Non-pigmented ciliary epithelial cell (primary cell): Measurements from ENCODE around the gene GMPR.
"Not testable (repeated sequence)": the region's sequence is repeated elsewhere in the genome, so short reads cannot be mapped to it uniquely, and the experiment has no call there.

ENCODE experiments used
- DNase-seq: peaks from one replicate; pipeline ENCODE4 v3.0.0-alpha.2; 2010; ENCODE audit warnings: low read depth

Gene GMPR

DNA sequence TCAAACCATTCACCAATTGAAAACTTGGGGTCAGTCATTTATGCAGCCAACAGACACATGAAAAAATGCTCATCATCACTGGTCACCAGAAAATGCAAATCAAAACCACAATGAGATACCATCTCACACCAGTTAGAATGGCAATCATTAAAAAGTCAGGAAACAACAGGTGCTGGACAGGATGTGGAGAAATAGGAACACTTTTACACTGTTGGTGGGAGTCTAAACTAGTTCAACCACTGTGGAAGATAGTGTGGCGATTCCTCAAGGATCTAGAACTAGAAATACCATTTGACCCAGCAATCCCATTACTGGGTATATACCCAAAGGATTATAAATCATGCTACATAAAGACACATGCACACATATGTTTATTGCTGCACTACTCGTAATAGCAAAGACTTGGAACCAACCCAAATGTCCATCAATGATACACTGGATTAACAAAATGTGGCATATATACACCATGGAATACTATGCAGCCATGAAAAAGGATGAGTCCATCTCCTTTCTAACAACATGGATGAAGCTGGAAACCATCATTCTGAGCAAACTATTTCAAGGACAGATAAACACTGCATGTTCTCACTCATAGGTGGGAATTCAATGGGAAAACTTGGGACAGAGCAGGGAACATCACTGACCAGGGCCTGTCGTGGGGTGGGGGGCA, 13.2 kb upstream of the GMPR start:
- not testable (repeated sequence) for DNase-seq

DNA sequence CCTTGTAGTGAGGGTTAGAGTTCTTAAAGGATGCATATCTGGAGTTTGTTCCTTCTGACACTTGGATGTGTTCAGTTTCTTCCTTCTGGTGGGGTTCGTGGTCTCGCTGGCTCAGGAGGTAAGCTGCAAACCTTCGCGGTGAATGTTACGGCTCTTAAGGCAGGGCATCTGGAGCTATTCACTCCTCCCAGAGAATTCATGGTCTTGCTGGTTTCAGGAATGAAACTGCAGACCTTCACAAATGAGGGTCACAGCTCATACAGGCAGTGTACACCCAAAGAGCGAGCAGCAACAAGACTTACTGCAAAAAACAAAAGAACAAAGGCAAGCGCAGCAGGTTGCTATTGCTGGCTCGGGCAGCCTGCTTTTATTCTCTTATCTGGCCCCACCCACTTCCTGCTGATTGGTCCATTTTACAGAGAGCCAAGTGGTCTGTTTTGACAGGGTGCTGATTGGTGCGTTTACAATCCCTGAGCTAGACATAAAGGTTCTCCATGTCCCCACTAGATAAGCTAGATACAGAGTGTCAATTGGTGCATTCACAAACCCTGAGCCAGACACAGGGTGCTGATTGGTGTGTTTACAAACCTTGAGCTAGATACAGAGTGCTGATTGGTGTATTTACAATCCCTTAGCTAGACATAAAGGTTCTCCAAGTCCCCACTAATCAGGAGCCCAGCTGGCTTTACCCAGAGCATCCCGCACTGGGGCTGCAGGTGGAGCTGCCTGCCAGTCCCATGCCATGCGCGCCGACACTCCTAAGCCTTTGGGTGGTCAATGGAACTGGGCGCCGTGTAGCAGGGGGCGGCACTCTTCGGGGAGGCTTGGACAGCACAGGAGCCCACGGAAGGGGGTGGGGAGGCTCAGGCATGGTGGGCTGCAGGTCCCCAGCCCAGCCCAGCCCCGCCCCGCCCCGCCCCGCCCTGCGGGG, 12.0 kb upstream of the GMPR start:
- DNase-seq = not testable (repeated sequence)

DNA sequence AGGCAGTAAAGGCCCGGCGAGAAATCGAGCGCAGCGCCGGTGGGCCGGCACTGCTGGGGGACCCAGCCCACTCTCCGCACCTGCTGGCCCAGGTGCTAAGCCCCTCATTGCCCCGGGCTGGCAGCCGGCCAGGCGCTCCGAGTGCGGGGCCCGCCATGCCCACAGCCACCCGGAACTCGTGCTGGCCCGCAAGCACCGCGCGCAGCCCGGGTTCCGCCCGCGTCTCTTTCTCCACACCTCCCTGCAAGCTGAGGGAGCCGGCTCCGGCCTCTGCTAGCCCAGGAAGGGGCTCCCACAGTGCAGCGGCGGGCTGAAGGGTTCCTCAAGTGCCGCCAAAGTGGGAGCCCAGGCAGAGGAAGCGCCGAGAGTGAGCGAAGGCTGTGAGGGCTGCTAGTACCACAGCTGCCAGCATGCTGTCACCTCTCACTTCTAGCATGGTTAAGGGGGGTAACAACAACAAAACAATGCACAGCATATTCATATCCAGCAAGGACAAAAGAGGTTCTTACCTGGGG, 11.3 kb upstream of the GMPR start:
- DNase-seq = no peak

DNA sequence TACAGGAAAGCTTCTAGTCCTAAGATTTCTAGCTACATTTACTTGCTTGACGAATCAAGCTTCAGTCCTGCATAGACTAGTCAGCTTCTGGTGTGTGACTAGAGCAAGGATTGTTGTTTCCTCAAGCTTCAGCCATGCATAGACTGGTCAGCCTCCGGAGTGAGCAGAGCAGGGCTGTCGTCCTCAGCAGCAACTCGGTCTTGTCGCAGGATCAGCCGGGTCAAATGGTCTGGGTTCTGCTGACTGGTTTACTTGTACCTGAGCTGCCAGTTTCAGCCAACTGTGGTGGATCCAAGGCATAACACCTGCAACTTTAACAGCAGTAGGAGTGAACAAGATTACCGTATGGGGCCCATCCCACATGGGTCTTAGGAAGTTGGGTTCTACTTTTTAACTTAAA, 10.8 kb upstream of the GMPR start:
- no peak for DNase-seq

DNA sequence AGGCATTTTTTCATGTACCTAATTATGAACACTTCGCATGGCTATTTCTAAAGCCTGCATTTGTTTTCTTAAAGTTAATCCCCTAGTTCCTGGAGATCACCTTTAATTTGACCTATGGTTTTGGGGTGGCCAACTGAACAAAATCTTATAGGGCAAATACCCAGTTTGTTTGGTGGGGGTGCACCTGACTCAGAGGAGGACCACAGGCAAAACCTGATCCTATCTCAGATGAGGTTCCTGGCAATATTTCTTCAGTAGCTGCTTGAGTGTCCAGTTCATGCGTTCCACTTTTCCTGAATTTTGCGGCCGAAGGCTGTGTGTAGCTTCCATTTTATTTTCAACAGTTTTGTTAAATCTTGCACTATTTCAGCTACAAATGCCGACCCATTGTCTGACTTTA, 10.3 kb upstream of the GMPR start:
- no peak for DNase-seq

DNA sequence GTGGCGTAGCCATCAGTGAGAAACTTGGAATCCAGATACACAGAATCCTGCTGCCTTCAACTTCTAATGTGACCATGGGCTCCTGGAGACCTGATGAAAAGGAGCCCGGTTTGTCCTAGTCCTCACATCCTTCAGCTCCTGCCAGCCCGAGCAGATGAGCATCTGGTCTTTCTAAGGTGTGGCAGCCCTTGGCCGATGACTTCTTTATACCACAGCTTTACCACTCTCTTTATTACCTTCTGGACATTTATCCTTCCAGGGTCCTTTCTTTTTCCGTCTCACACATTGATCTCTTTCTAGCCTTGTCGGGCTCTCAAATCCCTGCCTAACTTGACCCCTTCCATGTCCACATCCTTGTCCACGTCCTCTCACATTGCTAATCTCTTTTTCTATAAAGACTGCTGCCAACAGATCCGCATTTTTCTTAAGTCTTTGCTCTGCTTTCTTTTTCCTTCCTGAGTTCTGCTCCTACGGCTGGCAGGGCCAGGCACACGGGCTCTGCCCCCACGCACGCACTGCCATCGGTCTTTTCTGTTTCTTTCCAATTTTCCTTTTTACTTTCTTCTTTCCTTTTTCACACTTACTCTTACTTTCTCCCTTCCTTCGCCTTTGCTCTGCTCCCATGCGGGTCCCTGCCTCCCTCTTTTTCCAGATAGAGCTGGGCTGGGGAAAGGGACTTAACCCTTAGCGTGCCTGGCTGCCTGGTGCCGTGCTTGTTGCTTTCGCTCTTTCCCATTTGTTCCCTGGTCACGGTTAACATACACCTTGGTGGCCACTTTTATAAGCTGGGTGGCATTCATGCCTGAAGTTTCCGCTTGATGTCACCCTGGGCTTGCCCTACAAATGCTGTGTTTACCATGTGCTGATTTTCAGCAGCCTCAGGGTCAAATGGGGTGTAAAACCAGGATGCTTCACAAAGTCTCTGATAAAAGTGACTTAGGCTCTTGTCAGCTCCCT, 9.4 kb upstream of the GMPR start:
- no peak for DNase-seq

DNA sequence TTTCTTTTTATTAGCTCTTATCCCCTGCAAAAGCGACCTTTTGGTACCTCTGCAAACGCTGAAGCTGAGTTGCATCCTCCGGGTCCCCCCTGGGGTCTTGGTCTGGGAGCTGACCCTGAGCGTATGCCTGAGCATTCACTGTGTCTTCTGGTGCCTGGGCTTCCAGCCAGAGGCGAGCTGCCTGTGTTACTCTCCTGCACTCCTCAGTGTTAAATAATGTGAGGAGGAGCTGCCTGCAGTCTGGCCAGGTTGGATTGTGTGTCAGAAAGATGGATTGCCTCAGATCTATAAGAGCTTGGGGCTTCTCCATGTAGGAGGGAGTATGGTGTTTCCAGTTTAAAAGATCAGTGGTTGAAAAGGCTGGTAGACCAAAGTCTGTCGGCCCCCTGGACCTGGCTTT, 8.7 kb upstream of the GMPR start:
- DNase-seq = no peak

DNA sequence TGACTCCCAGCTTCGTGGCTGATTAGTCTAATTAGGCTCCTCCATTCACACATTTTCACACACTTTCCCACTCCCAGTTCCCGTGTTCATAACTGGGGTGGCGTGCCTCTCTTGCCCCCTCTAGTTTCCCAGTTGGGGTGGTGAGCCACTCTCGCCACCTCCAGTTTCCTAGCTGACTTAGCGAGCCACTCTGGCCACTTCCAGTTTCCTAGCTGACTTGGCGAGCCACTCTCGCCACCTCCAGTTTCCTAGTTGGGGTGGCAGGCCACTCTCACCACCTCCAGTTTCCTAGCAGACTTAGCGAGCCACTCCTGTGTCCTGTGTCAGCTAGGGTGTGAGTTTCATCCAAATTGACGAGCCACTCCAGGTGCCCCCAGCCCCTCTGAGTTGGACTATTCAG, 7.4 kb upstream of the GMPR start:
- no peak for DNase-seq

DNA sequence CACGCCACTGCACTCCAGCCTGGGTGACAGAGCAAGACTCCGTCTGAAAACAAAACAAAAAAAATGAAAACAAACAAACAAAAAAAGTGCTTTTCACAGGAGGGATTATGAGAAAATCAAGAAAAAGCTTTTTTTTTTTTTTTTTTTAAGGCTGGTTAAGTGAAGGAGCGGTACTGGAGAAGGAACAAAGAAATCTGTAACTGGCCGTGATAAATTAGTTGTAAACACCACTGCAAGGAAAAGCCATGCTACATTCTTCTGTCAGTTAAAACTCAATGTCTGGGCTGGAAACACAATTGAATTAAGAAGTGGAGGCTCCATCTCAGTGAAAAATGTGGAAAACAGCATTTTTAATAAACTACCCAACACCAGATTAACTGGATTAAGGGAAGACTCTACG, 6.3 kb upstream of the GMPR start:
- no peak for DNase-seq

DNA sequence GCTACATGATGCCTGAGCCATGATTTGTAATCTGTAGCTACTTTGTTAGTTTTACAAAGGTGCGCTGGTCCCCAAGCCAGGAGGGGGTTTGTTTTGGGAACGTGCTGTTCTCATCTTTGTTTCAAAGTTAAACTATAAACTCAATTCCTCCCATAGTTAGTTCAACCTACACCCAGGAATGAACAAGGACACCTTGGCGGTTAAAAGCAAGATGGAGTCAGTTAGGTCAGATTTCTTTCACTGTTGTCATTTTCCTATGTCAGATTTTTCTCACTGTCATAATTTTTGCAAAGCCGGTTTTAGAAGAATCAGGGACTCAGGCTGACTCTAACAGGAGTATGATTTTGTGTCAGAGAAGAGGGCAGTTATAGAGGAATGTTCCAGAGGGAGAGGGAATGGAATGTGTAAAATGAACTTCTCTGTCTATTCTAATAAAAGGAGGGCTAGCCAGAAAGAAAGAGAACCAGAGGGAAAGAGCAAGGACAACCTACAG, 2.3 kb upstream of the GMPR start:
- no peak for DNase-seq

DNA sequence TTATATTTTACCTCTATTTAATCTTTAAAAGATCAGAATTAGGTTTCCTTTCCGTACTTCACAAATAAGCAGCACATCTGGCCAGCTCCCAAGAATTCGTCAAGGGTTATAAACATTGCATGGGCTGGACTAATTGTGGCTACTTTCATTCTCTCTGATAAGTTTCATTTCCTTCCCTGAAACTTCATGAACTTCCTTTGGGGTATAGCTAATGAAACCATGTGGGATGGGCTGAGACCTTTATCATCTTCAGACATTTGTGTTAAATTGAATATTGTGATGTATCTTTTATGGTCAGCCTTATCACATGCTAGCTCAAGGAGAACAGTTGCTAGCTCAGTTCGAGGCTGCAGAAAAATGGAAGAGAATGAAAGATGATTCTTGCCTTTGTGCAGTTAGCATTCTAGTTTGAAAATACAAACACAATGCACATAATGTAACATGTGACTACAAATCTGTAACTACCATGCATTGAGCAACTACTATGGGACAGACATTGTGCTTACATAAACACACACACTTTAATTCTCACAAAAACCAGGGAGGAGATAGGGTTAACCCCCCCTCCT, 1.7 kb upstream of the GMPR start:
- DNase-seq = no peak

DNA sequence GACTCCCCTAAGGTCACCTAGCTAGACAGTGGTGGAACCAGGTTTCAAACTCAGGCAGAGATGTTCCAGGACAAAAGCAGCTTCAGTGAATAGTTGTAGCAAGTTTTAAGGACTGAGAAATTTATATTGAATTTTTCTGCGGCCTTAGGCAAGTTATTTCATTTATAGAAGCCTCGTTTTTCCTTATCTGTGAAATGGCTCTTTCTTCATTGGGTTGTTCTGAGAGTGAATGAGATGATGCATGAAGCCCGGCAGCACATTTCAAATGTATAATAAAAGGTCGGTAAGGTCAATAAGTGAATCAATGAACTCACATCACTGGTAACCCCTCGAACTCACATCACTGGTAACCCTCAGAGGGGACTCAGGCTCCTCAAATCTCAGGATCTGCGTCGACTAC, 1.1 kb upstream of the GMPR start:
- DNase-seq = no peak

DNA sequence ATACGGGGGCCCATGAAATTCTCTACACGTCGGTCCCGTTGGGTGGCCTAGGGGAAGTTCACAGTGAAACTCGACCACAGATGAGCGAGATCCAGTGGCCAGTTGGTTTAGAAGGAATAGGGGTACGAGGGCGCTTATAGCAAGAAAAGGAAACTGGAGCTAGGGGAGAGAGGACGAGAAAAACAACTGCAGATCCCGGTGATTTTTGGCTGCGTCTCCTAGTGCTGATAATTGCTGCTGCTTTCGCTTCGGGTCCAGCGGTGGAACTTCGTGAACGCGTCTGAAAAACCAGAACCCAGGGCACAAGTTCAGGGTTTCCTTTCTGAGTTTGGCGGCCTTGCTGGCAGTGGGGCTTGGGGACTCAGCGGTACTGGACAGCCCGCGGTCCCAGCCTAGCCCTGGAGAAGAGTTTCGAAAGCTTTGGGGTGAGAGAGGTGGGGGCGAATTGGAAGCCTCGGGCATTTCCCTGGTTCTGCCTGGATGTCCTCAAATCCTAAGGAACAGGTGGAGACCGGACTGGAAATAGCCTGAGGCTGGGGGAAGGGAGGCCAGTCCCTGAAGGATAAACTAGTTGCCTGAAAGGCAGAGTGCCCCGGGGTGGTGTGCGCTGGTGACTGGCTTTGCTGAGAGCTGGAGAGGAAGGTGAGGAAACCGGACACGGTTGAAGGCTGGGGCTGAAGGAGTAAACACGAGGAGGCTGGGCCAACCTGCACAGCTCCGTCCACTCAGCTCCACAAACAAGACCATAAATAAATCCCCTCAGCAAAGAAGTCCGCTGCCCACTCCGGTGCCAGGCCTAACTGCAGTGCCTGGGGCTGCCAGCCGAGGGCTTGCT, 793 bp downstream of the GMPR start:
- no peak for DNase-seq

DNA sequence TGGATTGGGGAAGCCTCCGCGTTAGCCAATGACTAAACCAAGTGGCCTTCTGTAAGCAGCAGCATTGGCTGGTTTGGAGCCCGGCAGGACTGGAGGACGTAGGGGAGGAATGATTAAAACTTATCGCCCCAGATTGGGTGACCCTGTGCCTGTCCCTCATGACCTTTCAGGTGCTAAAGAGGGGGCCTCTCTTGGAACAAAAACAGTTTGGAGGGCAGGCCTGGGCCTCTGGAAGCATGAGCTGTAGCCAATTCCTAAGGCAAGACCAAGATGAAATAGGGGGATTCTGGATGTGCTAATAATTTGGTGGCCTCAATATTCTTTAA, 1.4 kb downstream of the GMPR start:
- no peak for DNase-seq

DNA sequence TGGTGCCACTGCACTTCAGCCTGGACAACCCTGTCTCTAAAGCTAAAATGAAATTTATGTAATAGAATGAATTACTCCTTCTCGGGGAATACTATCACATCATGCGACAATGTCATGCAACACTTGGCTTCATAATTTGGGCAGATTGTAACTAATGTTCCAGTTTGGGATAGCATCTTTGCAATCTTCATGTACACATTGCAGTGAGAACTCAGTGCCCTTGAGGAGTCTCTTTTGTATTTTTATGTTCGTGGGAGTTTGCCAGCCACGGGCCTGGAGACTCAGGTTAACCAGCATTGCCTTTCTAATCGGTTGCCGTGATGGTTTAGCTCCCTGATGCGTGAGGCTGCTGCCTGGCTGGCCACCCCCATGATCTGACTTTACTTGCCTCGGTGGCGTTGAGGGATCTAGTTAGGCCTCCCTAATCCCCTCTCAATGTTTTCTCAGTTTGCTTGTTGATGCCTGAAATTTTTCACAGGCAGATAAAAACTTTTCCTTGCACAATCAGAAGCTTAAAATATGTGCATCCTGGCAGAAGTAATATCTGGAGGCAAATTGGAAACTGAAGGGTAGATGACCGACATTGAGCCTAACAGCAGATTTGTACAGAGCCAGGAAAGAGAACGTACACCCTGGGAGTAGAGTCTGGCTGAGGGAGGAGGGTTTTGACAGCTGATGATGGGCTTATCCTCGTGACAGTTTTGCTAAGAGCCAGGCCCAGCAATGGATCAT, 2.4 kb downstream of the GMPR start:
- DNase-seq = no peak

DNA sequence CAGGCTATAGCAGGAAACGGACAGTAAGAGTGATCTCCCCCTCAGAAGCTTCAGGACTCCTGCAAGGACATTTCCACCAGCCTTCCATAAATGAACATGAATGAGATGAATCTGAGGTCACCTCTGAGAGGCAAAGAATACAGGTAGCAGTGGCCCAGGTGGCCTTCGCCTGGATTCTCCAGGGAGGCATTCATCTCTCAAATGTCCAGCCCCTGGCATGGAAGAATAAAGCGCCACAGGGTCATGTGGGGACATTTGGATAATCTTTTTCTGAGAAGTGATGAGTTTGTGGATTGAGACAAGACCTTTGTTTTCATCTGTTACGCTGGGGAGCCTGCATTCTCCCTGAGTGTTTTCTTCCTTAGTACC, 2.9 kb downstream of the GMPR start:
- DNase-seq = no peak

DNA sequence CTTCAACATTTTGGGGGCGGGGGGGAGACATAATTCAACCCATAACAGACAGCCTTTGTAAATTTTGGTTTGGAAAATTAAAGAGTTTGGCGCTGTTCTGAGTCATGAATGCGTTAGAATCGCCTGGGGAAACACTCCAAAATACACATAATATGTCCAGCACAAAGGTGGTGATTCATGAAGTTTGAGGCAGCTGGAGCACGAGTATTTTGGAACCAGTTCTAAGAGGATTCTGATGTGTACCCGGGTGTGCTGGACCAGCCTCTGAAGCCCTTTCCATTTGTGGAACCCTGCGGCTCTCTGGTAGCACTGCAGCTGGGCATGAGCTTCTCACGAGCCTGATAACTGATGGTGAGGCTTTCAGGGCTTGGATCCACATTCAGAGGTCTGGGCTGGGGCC, 4.7 kb downstream of the GMPR start:
- DNase-seq = no peak

DNA sequence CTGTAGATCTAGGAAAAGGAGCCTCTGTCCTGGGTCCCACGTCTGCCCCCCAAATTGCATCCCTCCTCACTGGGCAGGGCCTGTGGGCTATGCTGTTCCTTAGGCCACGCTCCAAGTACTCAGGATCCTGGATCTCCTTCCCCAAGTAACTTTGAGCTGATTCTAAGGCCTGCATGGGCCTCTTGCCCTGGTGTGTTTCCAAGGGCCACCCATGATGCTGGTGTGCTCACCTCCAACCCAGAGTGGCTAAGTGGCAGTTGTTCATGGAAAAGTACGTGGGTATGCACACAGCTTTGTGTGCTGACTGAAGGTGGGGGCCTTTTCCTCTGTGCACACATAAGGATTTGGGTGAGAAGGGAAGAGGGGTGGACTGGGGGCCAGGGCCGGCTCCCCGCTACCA, 5.3 kb downstream of the GMPR start:
- no peak for DNase-seq

DNA sequence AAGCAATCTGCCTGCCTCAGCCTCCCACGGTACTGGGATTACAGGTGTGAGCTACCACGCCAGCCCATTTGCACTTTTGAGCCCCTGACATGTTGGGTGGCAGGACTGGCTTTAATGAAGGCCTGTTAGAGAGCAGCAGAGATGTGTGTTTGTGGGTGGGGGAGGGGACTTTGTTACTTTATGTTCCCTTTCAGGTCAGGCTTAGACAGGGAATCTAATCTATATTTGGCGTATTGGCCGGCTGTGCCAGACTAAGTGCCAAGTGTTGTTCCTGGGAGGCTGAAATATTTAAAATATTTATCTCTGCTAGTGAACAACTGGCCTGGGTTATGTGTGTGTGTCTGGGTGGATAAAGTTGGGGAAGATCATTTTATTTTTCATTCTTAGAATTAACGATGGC, 6.1 kb downstream of the GMPR start:
- no peak for DNase-seq

DNA sequence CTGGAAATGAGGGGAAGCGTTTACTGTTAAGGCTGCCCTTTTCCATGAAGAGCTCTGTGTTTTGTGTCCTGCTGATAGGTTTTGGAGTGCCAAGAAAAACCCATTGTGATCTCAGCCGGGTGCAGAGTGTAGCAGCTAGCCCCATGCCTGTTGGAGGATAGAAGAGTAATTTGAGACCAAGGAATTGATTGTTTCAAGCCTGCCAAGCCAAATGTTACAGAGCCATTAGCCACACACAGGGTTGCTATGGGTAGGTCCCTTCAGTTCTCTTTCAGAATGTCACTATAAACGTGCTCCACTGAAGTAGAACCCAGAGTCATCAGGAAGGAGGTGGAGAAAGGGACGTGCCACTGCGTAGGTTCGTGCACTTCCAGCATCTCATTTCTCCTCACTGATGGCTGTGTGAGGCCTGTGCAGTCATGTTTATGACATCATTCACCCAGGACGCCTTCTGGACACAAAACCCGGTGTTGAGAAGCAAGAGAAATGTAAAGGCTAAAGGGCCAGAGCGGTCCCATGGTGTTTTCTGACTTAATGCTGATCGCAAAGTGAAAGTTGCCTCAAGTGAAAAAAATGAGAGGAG, 6.6 kb downstream of the GMPR start:
- DNase-seq = no peak
